GM21381 (cell line): Measurements from ENCODE around the gene EMC10.
"Not testable (repeated sequence)": the region's sequence is repeated elsewhere in the genome, so short reads cannot be mapped to it uniquely, and the experiment has no call there.

ENCODE experiments used
- ATAC-seq: cut with Tn5 transposase; IDR thresholded peaks from one replicate; pipeline ENCODE4 v1.9.1; 2021; ENCODE audit warnings: mild to moderate bottlenecking, moderate library complexity; ENCODE audit not compliant: unreplicated experiment

Gene EMC10

DNA sequence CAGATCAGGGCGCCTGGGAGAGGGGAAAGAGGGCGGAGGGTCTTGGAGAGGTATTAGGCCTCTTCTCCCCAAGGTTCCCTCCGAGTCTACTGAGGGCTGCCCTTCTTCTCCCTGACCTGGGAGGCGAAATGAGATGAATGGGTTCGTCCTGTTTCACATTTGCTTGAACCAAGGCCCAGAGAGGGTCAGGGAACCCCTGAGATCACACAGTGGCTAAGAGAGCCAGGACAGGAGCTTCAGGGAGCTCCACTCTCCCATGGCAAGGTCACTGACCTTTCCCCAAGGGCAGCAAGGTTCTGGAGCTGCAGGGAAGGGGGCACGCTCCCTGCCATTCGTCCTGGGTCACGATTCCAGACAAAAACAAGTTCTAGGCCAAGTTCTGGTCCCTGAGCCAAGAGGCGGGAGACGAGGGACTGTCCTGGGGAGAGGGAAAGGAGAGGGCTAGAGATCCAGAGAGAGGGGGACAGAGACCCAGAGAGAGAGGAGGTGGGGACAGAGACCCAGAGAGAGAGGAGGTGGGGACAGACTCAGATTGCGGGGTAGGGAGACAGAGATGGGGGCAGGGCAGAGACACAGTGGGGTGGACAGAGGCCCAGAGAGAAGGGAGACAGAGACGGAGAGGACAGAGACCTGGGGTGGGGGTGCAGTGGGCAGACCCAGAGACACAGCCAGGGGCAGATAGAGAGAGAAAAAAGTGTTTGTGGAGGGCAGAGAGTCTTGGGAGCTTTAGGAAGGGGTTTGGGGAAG lies 36.9 kb downstream of the EMC10 start:
- ATAC-seq = no peak

GRCh38 chr19:50513746-50514345 lies 37.5 kb downstream of the EMC10 start, which contains the start of gene ASPDH:
ASPDH (minus strand) TSS chr19:50513913; CDS start chr19:50513823, 90 bp downstream.
- no peak for ATAC-seq

DNA sequence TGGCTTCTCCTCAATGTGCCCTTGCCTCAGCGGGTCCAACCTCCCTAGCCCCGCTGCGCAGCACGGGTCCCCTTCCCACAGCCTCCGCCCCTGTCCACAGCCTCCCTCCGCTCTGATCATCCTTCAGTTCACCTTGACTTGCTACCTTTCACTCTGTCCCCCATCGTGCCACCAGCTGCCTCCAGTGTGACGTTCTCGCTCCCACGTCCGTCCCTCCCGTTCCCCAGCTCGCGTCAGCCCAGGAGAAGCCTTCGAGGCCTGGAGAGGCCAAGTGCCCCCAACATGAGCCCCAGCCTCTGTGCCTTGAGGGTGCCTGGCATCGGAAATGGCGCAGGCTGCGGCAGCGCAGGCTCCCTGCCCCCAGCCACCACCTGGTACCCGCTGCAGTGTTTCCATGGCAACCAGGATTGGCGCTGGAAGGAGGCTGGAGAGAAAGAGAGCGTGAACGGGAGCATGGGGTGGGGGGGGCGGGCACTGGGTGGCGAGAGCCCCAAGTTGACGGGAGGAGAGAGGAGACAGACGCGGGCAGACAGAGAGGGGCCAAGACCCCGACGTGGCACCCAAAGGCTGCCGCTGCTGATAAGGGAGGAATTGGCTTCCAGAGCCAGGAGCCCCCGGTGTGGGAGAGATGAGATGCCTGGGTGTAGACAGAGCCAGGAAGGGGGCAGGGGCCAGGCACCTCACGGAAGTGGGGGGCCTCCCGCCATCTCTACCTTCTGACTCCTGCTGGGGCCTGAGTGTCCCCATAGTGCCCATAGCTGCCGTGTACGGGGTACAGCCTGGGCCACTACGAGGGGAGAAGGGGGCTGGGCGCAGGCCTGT lies 38.2 kb downstream of the EMC10 start:
- no peak for ATAC-seq

GRCh38 chr19:50515168-50515561 lies 38.9 kb downstream of the EMC10 start:
- no peak for ATAC-seq

- no peak for ATAC-seq
Observed at GRCh38 chr19:50516456-50516855, 40.1 kb downstream of the EMC10 start.

DNA sequence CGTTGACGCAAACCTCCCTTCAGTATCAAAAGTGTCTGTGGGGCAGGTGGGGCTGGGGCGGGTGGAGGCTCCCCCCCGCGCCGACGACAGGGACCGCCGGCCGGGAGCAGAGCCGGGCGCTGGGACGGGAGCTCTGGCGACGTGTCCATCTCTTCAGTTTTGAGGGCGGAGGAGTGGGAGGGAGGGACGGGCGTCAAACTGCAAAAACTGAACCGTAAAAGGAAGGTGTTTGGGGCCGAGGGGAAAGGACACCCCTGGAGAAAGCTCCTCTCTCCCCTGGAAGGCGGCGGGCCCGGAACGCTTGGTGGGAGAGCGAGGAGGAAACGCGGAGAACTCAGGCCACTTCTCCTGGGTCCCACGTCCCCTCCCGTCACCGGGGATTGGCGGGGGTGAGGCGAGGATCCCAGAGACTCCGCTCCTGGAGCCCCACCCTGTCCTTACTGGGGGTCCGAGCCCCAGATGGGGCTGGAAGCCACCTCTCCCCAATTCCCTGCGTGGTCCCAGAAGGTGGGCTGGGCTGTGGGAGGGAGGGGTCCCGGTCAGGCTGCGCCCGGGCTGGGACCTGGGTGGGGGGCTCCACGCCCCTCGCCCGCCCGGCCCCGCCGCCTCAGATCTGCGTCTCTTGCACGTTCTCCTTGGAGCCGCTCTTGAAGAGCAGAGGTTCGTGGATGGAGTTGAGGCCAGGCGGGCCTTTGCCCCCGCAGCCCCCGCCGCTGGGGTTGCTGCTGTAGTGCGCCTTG lies 40.8 kb downstream of the EMC10 start:
- no peak for ATAC-seq

DNA sequence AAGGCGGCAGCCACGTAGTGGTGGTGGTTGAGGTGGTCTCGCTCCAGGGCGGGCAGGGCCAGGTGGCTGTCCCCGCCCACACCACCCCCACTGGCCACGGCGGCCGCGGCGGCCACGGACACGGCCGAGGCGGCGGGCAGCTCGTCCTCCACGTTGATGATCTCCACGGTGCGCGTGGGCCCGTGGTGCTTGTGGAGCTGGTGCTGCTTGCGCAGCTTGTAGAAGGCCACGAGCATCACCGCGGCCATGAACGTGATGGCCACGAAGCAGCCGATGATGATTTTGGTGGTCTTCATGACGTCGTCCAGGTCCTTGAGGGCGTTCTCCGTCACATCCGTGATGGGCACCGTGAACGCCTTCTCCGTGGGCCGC lies 41.4 kb downstream of the EMC10 start:
- ATAC-seq = no peak

GRCh38 chr19:50518091-50519005 lies 42.0 kb downstream of the EMC10 start:
- no peak for ATAC-seq

DNA sequence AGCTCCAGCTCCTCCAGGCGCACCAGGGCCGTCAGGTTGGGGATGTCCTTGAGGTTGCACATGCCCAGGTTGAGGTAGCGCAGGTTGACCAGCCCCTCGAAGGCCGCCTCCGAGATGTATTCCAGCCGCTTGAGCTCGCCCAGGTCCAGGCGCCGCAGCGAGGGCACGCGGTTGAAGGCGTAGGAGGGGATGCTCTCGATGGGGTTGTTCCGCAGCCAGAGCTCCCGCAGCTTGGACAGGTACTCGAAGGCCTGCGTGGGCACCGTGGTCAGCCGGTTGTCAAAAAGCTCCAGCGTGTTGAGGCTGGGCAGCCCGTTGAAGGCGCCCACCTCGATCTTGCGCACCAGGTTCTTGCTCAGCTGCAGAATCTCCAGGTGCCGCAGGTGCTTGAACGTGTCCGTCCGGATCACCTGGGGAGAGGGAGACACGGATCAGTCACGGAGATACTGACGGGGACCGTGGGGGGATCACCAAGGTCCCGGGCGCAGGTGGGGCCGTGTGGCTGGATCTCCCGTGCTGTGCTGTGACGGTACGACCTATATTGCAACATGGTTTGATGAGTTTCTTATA lies 42.8 kb downstream of the EMC10 start:
- ATAC-seq = no peak

DNA sequence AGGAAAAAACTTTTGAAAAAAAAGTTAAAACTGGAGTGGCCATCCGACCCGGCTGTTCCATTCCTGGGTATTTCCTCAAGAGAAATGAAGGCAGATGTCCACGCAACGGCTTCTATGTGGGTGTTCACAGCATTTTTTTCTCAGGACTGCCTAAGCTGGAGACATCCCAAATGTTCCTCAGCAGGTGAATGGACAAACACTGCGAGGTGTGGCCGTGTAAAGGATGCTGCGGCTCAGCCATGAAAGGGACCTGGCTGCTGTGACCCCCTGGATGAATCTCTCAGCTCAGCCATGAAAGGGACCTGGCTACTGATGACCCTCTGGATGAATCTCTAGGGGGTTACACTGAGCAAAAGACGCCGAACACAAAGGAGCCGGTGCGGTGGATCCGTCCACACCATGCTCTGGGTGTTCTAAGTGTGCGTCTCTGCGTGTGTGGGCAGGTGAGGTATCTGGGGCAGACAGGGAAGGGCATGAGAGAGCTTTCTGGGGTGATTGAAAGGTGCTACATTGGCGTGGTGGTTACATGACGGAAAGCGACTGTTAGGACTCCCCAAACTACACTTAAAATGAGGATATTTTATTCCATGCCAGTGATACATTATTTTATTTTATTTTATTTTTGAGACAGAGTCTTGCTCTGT lies 44.6 kb downstream of the EMC10 start:
- no peak for ATAC-seq

- ATAC-seq = no peak
Observed at GRCh38 chr19:50522881-50523280, 46.6 kb downstream of the EMC10 start.

DNA sequence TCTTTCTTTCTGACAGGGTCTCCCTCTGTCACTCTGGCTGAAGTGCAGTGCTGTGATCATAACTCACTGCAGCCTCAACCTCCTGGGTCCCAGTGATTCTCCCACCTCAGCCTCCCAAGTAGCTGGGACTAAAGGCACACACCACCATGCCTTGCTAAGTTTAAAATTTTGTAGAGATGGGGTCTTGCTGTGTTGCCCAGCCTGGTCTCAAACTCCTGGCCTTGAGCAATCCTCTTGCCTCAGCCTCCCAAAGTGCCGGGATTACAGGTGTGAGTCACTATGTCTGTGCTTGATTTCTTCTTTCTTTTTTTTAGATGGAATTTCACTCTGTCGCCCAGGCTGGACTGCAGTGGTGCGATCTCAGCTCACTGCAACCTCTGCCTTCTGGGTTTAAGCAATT lies 51.7 kb downstream of the EMC10 start:
- not testable (repeated sequence) for ATAC-seq

DNA sequence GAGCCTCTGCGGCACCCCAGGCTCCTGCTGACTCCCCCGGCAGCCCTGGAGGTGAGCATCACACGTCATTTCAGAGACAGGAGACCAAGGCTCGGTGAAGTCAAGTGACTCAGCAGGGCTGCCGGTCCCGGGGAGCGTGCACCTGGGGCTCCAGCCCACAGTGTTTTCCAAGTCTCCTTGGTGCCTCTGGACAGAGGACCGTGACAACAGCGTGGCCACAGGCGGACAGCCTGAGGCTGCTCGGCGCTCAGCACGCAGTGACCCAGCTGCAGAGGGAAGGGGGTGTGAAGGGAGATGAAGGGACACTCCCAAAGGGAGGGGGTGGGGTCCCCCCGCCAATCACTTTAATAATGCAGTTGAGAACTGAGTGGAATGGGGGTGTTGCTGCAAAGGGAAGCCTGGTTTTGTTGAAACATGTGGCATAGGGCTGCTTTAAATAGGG lies 54.9 kb downstream of the EMC10 start:
- no peak for ATAC-seq

DNA sequence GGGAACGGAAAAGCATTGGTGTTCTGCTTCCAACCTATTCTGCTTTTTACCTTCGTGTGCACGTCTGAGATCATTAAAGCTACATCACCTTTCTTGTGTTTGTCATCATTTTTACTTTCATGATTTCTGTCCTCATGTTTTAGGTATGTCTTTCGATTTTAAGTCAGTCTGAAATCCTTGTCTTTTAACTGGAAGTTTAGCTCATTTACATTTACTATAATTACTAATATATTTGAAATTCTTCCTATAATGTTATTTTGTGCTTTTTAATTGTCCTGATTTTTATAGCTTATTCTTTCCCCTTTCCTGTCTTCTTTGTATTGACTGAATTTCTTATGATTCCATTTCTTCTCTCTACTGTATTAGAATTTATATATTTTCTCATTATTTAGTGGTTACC lies 56.6 kb downstream of the EMC10 start:
- ATAC-seq = no peak

- ATAC-seq = no peak
Observed at GRCh38 chr19:50534478-50534877, 58.2 kb downstream of the EMC10 start.

DNA sequence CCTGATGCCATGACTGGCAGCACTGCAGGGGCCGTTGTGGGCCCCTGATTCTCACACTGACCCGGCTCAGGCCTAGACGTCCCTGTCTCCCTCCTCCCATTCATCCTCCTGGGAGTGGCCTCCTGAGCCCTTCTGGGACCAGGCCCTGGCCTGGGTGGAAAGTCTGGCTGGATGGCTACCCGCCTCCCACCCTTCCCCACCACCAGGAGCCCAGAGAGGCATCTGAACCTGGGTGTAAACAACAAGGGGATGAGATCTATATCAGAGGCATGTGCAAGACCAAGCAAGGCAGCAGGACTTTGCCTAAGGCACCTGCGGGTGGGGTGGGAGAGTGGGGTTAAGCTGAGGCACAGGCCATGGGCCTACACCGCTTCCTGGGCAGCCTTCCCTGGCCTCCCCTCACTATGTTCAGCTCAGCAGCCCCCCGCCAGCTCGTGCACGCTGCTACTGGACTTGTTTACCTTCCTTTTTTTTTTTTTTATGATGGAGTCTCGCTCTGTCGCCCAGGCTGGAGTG lies 59.4 kb downstream of the EMC10 start:
- no peak for ATAC-seq

GRCh38 chr19:50536662-50537305 lies 60.5 kb downstream of the EMC10 start:
- ATAC-seq = no peak

DNA sequence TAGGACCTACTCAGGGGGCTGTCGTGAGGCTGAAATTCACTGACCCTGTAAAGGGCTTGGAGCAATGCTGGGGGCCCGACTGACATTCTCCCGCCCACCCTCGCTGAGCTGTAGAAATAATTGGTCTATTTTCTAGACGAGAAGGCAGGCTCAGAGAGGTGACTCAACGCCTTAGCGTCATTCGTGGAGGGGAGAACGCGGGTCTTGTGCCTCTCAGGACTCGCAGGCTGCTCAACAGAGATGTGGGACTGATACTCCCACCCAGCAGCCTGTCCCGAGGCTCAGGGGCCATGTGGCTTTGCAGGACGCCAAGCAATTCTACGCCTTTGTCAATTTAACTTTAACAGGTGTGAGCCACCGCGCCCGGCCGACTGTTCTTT lies 61.0 kb downstream of the EMC10 start:
- ATAC-seq = no peak
